Activated naive CD4-positive, alpha-beta T cell treated with Interleukin-2 at 50 U/mL for 16 hours (primary cell): ENCODE measurements around the gene HTT.

Source experiments
- DNase-seq: peaks from one replicate; pipeline ENCODE4 v3.0.0-alpha.2; 2020

The HTT gene

GRCh38 chr4:3205995-3206394 lies 131.5 kb downstream of the HTT start:
- no peak for DNase-seq

- no peak for DNase-seq
These were observed 132.1 kb downstream of the HTT start for GRCh38 chr4:3206439-3207100.

- DNase-seq: no peak
These were observed 133.1 kb downstream of the HTT start for GRCh38 chr4:3207531-3208037.

GRCh38 chr4:3208826-3209225 lies 134.3 kb downstream of the HTT start:
- DNase-seq: no peak

GRCh38 chr4:3209551-3210325 lies 135.3 kb downstream of the HTT start:
- DNase-seq: no peak

GRCh38 chr4:3210467-3210866 lies 136.0 kb downstream of the HTT start:
- no peak for DNase-seq

- DNase-seq: no peak
These were observed 137.4 kb downstream of the HTT start for GRCh38 chr4:3211866-3212265.

GRCh38 chr4:3212391-3213105 lies 138.1 kb downstream of the HTT start:
- DNase-seq: no peak

- DNase-seq: no peak
These were observed 138.6 kb downstream of the HTT start for GRCh38 chr4:3213106-3213425.

- no peak for DNase-seq
These were observed 139.3 kb downstream of the HTT start for GRCh38 chr4:3213661-3214250.

GRCh38 chr4:3215256-3215655 lies 140.8 kb downstream of the HTT start:
- DNase-seq: no peak

GRCh38 chr4:3215733-3216132 lies 141.3 kb downstream of the HTT start:
- DNase-seq: no peak

- DNase-seq: no peak
These were observed 142.8 kb downstream of the HTT start for GRCh38 chr4:3217266-3217665.

GRCh38 chr4:3217771-3218170 lies 143.3 kb downstream of the HTT start:
- no peak for DNase-seq

- DNase-seq: no peak
These were observed 144.6 kb downstream of the HTT start for GRCh38 chr4:3218824-3219760.

- DNase-seq: no peak
These were observed 145.4 kb downstream of the HTT start for GRCh38 chr4:3219761-3220475.

- DNase-seq: no peak
These were observed 146.1 kb downstream of the HTT start for GRCh38 chr4:3220476-3221183.

GRCh38 chr4:3221184-3221494 lies 146.7 kb downstream of the HTT start:
- DNase-seq: no peak

GRCh38 chr4:3221996-3222395 lies 147.5 kb downstream of the HTT start:
- DNase-seq: no peak

GRCh38 chr4:3223346-3223745 lies 148.9 kb downstream of the HTT start:
- DNase-seq: no peak
